WTC11 (cell line): ENCODE data around the gene ARAF.
A peak's percentile ranks its signal among the peaks of the same experiment; 100 is the strongest.

Experiments used
- CTCF ChIP-seq: fragments of 200-600 bp; IDR thresholded peaks from 2 replicates; pipeline ENCODE4 v1.8.0; 2022; ENCODE audit warnings: antibody characterized with exemption
- ETV6 ChIP-seq: sonication (generic); formaldehyde crosslinking; IDR thresholded peaks from 2 replicates; pipeline ENCODE4 v1.8.1; 2022; ENCODE audit warnings: mild to moderate bottlenecking, missing genetic modification reagents
- FOXJ3 ChIP-seq: sonication (generic); formaldehyde crosslinking; IDR thresholded peaks from 2 replicates; pipeline ENCODE4 v1.9.0; 2021; ENCODE audit warnings: missing genetic modification reagents, mild to moderate bottlenecking, borderline replicate concordance
- HMGA2 ChIP-seq: fragments of 250-450 bp; sonication (Bioruptor Pico); IDR thresholded peaks from 2 replicates; pipeline ENCODE4 v1.4.0; 2021; ENCODE audit warnings: mild to moderate bottlenecking, moderate library complexity
- RELA ChIP-seq: sonication (generic); formaldehyde crosslinking; IDR thresholded peaks from 2 replicates; pipeline ENCODE4 v1.8.1; 2022; ENCODE audit warnings: missing genetic modification reagents, mild to moderate bottlenecking, borderline replicate concordance
- USF2 ChIP-seq: sonication (generic); formaldehyde crosslinking; IDR thresholded peaks from 2 replicates; pipeline ENCODE4 v1.8.1; 2023; ENCODE audit warnings: mild to moderate bottlenecking, missing genetic modification reagents, moderate library complexity
- ZNF317 ChIP-seq: sonication (generic); formaldehyde crosslinking; IDR thresholded peaks from 2 replicates; pipeline ENCODE4 v1.8.1; 2023; ENCODE audit warnings: low read depth, mild to moderate bottlenecking, moderate library complexity, missing genetic modification reagents, borderline replicate concordance
- ZNF423 ChIP-seq: fragments of 250-450 bp; sonication (Bioruptor Pico); IDR thresholded peaks from 2 replicates; pipeline ENCODE4 v2.1.2; 2022; ENCODE audit warnings: mild to moderate bottlenecking, moderate library complexity
- ZNF512 ChIP-seq: sonication (generic); formaldehyde crosslinking; IDR thresholded peaks from 2 replicates; pipeline ENCODE4 v1.8.1; 2022; ENCODE audit warnings: missing genetic modification reagents, borderline replicate concordance

GRCh38 chrX:47523297-47523696 lies 37.7 kb upstream of the ARAF start:
- TF ChIP-seq ZNF317 (CRISPR knock-in tag) (no peak), ZNF423 (no peak), CTCF (peak; percentile 69), RELA (CRISPR knock-in tag) (no peak), HMGA2 (no peak), ETV6 (CRISPR knock-in tag) (no peak), ZNF512 (CRISPR knock-in tag) (no peak), USF2 (CRISPR knock-in tag) (no peak), FOXJ3 (no peak)
